Fibroblast of the aortic adventitia (primary cell): ENCODE data around the gene LPIN3. TPM values are rescaled to one million over a fixed set of nuclear protein-coding genes. Genes with fewer than 3 reads are reported as not detected.

Experiments
- DNase-seq: peaks from one replicate; pipeline ENCODE4 v3.0.0-alpha.2; 2010; ENCODE audit warnings: low read depth
- H3K4me3 ChIP-seq: 2 replicates; pipeline ENCODE4 v1.5.1; 2011; ENCODE audit warnings: low read depth, mild to moderate bottlenecking, control low read depth, low read length, moderate library complexity
- CTCF ChIP-seq: IDR thresholded peaks from 2 replicates; pipeline ENCODE4 v1.5.1; 2011; ENCODE audit warnings: mild to moderate bottlenecking, low read length, control low read depth, inconsistent platforms; ENCODE audit not compliant: insufficient read depth
- total RNA-seq: library from RNA; depleted of rRNA; stranded (reverse); fragments of >200 nt; gene quantifications from 2 replicates; pipeline ENCODE4 v1.2.3, GENCODE V29; 2012; ENCODE audit warnings: low replicate concordance

Gene LPIN3
- total RNA-seq, 1 donor = 3.4 TPM

DNA sequence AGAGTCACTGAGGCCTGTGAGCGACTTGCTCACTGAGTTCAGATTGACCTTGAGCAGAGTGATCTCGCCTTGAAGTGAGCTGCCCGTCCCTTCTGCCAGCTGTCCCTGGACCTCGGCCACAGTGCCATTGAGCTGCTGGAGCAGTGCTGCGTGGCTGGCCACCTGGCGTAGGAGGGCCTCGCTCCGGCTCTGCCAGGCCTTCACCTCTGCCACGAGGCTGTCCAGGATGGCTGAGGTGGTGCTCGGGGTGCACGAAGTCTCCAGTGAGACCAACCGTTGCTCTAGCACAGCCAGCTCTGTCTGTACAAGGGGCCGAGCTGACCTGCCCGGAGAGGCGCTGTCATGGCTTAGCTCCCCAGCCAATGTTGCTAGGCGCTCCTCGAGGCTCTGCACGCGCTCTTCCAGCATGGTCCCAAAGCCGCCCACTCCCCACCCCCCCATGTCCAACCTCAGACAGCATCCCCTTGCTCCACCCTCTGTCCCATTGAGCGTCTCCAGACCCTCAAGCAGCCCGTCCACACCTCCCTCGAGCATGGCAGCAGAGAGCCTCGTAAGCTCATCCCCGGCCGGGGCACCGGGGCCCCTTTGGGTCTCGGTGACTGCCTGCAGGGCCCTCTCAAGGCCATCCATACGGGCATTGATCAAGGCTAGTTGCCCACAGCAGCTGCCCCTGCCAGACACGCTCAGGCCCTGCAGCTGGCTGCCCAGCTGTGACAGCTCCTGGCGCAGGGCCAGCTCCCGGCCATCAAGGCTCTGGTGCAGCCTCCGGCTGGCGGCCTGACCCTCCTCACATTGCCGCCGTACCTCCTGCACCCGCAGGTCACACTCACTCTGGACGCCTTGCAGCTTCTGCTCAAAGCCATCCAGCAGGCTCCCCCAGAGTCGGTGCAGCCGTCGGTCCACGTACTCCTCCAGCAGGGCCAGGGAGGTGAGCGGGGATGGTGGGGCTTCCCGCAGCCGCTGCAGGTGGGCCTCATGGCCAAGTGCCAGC, 21.4 kb downstream of the LPIN3 start:
- H3K4me3 ChIP-seq = no peak overlapping the region
- no peak for DNase-seq
- no peak for TF ChIP-seq CTCF

GRCh38 chr20:41362748-41363140, 22.1 kb downstream of the LPIN3 start:
- TF ChIP-seq CTCF = no peak

DNA sequence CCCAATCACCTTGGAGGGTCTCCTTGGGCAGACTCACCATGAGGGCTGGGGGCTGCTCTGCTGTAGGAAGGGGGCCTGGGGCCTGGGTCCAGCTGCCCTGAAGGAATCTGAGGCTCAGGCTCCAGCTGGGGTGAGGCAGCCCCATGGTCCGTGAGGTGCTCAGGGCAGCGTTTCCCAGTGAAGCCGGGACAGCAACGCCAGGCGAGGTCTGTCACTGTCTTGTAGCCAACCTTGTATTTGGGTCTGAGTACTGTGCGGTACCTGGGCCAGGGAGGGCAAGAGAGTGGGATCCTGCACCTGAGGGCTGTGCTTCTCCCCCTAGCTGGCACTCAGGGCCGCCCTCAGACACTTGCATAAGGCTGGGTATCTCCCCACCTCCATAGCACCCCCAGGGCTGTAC, 23.0 kb downstream of the LPIN3 start:
- no peak for TF ChIP-seq CTCF
- no peak overlapping the region for H3K4me3 ChIP-seq
- no peak for DNase-seq

More at GRCh38 chr20:41362748-41363140, 22.1 kb downstream of the LPIN3 start:
- no peak for DNase-seq
- no peak overlapping the region for H3K4me3 ChIP-seq

DNA sequence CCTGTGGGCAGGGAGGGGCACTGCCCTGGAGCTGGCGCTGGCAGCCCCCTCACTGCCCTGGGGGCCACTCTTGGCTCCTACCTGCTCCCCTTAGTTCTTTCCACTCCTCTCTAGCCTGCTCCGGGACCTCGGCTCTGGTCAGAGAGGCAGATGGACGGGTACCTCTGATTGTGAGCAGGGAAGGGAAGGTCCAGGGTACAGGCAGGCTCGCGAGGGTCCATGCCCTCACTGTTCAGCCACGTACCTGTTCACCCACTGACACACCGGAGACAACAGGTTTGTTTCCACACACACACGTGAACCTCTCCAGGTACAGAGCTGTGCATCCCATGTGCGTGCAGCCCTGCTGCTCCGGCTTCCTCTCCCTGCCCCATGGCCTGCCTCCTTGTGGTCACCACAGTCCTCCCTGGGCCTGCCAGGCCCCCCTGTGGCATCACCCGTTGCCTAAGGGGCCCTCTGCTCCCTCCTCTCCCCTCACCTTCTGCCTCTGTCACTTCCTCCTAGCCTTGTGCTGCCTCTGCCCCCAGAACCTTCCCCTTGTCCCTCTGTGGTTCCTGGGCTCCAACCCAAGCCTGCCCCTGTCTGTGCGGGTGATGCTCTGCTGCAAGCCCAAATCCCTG, 23.7 kb downstream of the LPIN3 start:
- no peak overlapping the region for H3K4me3 ChIP-seq
- no peak for TF ChIP-seq CTCF
- no peak for DNase-seq

DNA sequence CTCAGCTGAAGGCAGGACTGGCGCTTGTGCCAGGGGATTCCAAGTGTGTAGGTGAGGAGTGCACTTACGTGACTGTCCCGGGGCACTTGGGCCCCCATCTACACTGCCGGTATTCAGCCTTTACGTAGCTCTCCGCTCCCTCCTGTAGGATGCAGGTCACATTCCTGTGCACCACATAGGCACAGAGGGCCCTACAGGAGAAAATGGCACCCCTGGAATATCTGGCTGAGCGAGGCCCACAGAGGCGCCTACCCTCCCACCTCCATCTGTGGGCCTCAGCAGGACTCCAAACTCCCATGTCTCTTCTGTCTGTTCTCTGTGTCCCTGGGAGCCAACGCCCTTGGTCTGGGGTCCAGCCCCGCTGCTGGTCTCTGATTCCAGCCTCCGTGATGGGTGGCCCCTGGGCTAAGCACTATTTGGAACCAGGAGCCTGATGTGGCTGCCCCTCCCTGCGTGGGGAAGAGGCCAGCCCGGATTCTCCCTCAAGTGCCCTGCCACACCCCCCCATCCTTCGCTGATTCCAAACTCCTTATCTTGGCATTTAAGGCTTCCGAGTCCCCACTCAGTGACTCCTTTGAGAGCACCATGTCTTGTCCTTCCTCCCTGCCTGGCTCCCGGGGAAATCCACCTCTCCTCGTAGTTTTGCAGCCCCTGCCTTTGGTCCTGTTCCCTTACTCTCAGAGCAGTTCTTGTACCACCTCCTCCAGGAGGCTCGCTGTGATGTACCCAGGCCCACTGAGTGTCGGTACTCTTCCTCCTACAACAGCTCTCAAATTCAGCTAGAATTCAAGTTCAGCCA, 24.5 kb downstream of the LPIN3 start:
- no peak for DNase-seq
- no peak overlapping the region for H3K4me3 ChIP-seq
- no peak for TF ChIP-seq CTCF

DNA sequence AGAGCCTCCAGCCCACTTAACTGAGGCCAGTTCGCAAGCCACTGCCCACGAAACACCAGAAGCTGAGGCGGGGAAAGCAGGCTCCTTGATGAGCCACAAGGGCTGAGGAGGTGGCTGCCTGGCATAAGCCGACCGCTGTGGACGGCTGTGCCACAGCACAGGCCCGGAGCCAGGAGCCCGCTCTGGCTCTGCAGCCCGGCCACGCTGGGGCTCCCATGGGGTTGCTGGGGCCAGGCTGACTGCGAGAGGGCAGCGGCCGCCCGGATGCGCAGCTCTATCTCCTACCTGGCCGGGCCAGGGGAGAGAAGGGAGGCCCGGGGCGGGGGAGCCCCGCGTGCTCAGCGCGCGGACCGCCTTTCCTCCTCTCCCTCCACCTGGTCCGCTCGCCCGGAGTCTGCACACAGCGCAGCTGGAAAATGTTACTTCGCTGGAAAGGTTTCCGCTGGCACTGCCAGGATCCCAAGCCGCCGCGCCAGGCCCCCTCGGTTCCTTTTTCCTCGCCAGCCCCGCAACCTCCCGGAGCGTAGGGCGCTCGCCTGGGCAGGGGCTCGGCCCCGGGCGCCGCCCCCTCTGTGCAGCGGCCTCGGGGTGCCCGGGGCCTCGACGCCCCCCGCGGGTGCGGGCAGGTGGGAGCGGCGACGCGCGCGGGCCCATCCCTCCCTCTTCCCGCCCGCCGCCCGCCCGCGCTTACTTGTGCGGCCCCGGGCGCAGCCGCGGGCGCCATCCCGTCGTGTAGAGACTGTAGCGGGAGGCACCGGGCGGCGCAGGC, 25.3 kb downstream of the LPIN3 start:
- TF ChIP-seq CTCF = no peak
- no peak for DNase-seq
- no peak overlapping the region for H3K4me3 ChIP-seq
